Measurements from ENCODE around the gene FOXF2.

Gene FOXF2

DNA sequence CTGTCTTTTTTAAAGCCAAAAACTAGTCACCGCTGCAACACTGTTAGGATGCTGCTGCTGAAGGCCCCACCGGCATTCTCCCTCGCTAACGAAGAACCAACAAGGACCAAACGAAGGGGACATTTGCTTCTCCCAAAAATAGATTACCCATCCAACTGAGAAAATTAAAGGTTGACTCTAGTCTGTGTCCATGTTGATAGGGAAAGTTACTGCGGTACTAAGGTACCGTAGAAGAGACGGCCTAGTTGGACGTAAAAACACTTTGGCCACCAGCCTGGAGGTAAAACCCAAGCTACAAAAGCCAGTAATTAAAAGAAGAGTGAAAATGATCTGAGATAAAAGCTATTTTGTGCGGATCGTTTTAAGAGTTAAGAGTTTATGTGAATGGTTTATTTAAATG, 11.8 kb upstream of the FOXF2 start:
- TF ChIP-seq, protein P1, sequence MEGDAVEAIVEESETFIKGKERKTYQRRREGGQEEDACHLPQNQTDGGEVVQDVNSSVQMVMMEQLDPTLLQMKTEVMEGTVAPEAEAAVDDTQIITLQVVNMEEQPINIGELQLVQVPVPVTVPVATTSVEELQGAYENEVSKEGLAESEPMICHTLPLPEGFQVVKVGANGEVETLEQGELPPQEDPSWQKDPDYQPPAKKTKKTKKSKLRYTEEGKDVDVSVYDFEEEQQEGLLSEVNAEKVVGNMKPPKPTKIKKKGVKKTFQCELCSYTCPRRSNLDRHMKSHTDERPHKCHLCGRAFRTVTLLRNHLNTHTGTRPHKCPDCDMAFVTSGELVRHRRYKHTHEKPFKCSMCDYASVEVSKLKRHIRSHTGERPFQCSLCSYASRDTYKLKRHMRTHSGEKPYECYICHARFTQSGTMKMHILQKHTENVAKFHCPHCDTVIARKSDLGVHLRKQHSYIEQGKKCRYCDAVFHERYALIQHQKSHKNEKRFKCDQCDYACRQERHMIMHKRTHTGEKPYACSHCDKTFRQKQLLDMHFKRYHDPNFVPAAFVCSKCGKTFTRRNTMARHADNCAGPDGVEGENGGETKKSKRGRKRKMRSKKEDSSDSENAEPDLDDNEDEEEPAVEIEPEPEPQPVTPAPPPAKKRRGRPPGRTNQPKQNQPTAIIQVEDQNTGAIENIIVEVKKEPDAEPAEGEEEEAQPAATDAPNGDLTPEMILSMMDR (IDR thresholded peaks at IDR 0.05; ENCODE audit: control insufficient read depth, insufficient read depth, low read depth, low read length, missing control alignments): no peak
- DNase-seq (ENCODE audit: low read depth): no peak
- H3K4me3 ChIP-seq (ENCODE audit: control insufficient read depth, low read depth, low read length): no peak overlapping the region

DNA sequence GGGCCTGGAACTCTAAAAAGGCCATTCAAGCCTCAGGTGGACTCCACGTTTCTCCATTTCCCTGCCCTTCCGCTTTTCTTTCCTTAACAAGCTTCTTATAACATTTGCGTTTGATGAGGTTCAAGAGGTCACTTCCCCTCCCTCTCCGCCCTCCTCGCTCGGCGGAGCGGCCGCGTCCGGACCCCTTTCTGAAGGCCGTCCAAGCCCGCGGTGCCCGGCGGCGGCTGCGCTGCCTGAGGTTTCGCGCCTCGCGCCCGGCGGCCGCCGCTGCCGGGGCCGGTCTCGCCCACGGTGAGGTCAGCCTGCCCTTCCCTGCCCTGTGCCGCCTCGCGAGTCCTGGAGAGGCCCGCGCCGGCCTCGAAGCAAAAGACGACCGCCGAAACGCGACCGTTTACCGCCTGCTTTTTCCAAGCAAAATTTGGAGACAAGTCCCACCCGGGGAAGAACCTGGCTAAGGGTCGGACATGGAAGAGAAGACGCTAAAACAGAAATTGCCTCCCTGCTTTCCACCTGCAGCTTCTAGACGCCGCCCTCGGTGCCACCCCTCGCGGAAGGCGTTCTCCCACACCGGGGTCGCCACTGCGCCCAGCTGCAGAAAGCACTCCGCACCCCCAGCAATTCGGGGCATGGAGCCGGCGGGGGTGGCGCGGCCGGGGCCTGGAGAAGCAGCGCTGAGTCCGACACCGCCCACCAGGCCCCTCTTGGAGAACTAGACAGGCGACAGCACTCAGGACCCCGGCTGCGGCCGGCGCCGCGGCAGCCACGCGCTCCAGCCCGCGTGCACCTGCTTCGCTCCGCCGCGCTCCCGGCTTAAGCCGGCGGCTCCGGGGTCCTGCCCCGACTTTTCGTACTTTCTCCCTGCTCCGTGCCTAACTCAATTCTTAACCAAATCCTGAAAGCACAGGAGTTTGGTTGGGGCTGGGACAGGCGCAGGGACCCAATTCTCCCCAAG, 11.0 kb upstream of the FOXF2 start:
- no peak for DNase-seq (ENCODE audit: low read depth)
- no peak overlapping the region; the same call in 1 of the 2 replicates for H3K4me3 ChIP-seq (ENCODE audit: control insufficient read depth, low read depth, low read length)
- TF ChIP-seq, protein P1 (IDR thresholded peaks at IDR 0.05; ENCODE audit: control insufficient read depth, insufficient read depth, low read depth, low read length, missing control alignments): no peak

DNA sequence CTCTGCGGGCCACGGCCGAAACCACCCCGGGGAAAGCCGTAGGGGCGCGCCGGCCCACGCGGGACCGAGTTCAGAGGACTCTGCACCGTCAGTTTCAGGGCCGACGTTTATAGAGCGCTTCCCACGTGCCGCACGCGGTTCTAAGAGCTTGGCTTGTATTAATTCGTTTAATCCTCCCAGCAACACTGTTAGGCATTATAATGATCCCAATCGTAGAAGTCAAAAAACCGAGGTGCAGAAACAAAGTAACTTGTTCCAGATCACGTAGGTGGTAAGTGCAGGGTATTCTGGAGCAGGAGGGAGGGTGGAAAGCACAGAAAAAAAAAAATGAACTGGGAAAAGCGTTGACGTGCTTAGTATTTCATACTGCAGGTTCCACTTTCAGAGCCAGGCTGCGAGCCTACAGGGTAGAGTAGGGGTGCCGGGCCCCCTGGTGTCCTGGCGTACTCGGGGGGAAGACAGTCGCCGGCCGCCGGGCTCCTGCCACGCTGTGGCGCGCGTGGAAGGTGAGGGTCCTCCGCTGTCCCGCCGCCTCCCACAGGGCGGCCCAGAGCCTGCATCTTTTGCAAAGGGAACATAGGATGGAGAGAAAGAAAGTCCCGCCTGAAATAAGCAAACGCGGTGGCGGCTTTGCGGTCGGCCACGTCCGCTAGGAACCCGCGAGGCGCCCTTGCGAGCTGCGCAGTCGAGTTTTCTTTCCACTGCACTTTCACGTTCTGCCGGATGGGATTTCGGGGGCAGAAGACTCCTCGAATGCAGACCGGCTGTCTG, 10.2 kb upstream of the FOXF2 start:
- no peak for DNase-seq (ENCODE audit: low read depth)
- H3K4me3 ChIP-seq (ENCODE audit: control insufficient read depth, low read depth, low read length): no peak overlapping the region
- TF ChIP-seq, protein P1 (IDR thresholded peaks at IDR 0.05; ENCODE audit: control insufficient read depth, insufficient read depth, low read depth, low read length, missing control alignments): no peak

DNA sequence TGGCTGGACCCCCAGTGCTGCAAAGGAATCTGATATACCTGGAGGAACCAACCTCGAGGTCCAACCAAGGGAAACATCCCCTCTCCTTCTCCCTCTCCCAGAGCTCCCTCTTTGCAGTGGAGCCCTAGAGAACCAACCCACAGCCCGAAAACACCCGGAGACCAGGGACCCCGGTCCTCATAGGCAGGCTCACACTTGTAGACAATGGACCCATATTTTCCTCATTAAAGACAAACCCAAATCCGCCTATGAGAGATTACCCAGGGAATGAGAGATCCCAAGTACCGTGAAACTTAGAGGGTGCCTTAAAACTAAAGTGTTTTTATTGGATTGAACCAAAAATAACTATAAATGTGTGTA, 9.6 kb upstream of the FOXF2 start:
- TF ChIP-seq, protein P1 (IDR thresholded peaks at IDR 0.05; ENCODE audit: control insufficient read depth, insufficient read depth, low read depth, low read length, missing control alignments): no peak
- no peak overlapping the region for H3K4me3 ChIP-seq (ENCODE audit: control insufficient read depth, low read depth, low read length)
- no peak for DNase-seq (ENCODE audit: low read depth)

DNA sequence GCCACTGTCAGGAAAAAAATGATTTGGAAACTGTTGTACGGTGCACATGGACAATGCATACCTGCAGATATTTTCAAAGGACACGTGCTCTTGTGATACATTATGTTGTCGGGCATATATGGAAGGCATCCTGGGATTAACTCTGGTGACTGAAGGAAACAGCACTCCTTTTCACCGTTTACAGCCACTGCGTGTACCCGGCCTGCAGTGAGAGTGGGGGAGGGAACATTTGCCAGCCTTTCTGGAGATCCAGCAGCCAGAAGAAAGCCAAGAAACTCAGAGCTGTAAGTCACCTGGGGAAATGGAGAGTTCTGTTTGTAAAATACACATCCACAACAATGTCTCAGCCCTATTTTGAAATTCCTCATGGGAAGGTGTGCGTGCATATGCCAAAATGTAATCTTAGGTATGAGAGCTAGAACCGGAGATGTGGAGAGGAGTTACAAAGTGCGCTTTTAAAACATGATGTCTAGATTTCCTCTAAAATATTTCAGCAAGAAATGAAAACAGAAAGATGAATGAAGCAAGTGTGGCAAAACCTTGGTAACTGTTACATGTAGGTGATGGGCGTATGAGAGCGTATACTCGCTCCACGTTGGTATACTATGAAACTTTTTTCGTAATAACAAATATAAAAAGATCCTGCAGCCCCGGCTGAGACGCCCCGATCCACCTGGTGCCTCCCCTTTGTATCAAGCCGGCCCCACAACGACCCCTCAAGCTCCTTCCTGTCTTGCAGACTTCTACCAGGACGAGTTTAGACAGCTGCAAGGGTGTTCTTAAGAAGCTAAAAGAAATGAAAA, 8.6 kb upstream of the FOXF2 start:
- TF ChIP-seq, protein P1 (IDR thresholded peaks at IDR 0.05; ENCODE audit: control insufficient read depth, insufficient read depth, low read depth, low read length, missing control alignments): no peak
- no peak overlapping the region for H3K4me3 ChIP-seq (ENCODE audit: control insufficient read depth, low read depth, low read length)
- DNase-seq (ENCODE audit: low read depth): no peak
